GM21737 (cell line): ENCODE results near the gene STARD3.

ENCODE experiments used
- ATAC-seq: cut with Tn5 transposase; IDR thresholded peaks from one replicate; pipeline ENCODE4 v1.9.1; 2021; ENCODE audit warnings: mild to moderate bottlenecking, moderate library complexity; ENCODE audit not compliant: unreplicated experiment

Gene STARD3

GRCh38 chr17:39669897-39670735 is 33.2 kb downstream of the STARD3 start:
- ATAC-seq: no peak

- ATAC-seq: no peak
Measured at GRCh38 chr17:39670746-39671145, 33.8 kb downstream of the STARD3 start.

- ATAC-seq: no peak
Measured at GRCh38 chr17:39671651-39672521, 34.9 kb downstream of the STARD3 start.

GRCh38 chr17:39672522-39673334 is 35.8 kb downstream of the STARD3 start:
- ATAC-seq: no peak

- ATAC-seq: no peak
Measured at GRCh38 chr17:39673335-39674081, 36.6 kb downstream of the STARD3 start.

- no peak for ATAC-seq
Measured at GRCh38 chr17:39674179-39674578, 37.2 kb downstream of the STARD3 start.

- no peak for ATAC-seq
Measured at GRCh38 chr17:39674702-39675389, 37.9 kb downstream of the STARD3 start.

- ATAC-seq: no peak
Measured at GRCh38 chr17:39675390-39676082, 38.6 kb downstream of the STARD3 start.

GRCh38 chr17:39676198-39676819 is 39.4 kb downstream of the STARD3 start:
- no peak for ATAC-seq

- no peak for ATAC-seq
Measured at GRCh38 chr17:39677072-39677471, 40.1 kb downstream of the STARD3 start.

- ATAC-seq: no peak
Measured at GRCh38 chr17:39677542-39678339, 40.8 kb downstream of the STARD3 start.

- ATAC-seq: no peak
Measured at GRCh38 chr17:39678340-39679116, 41.6 kb downstream of the STARD3 start.

GRCh38 chr17:39679521-39680192 is 42.7 kb downstream of the STARD3 start:
- no peak for ATAC-seq

GRCh38 chr17:39683295-39683939 is 46.5 kb downstream of the STARD3 start:
- ATAC-seq: no peak

- no peak for ATAC-seq
Measured at GRCh38 chr17:39684369-39685192, 47.6 kb downstream of the STARD3 start.
